Mesodermal cell (in vitro differentiated cells): ENCODE results near the gene COL10A1. TPM values are rescaled to one million over a fixed set of nuclear protein-coding genes. Genes with fewer than 3 reads are reported as not detected.

Source experiments
- H3K27ac ChIP-seq: 2 replicates; pipeline ENCODE4 v1.7.0; 2013; ENCODE audit warnings: mild to moderate bottlenecking, low read depth, low read length, moderate library complexity; ENCODE audit not compliant: severe bottlenecking
- H3K36me3 ChIP-seq: 2 replicates; pipeline ENCODE4 v1.7.1; 2013; ENCODE audit warnings: mild to moderate bottlenecking, low read length, moderate library complexity; ENCODE audit not compliant: control insufficient read depth, insufficient read depth
- H3K4me1 ChIP-seq: one replicate; pipeline ENCODE4 v1.7.1; 2013; ENCODE audit warnings: mild to moderate bottlenecking, low read length; ENCODE audit not compliant: insufficient read depth, control insufficient read depth, poor library complexity, severe bottlenecking
- H3K4me3 ChIP-seq: 2 replicates; pipeline ENCODE4 v1.7.0; 2013; ENCODE audit warnings: low read length, control low read depth, mild to moderate bottlenecking; ENCODE audit not compliant: insufficient read depth, poor library complexity, severe bottlenecking; ENCODE audit errors: extremely low read depth
- H3K9me3 ChIP-seq: 2 replicates; pipeline ENCODE4 v1.7.1; 2013; ENCODE audit warnings: mild to moderate bottlenecking, low read length, moderate library complexity; ENCODE audit not compliant: control insufficient read depth
- WGBS, 2 experiments: methylation state at CpG; one replicate each; pipeline ENCODE4 v1.1.5; 2013; ENCODE audit warnings: missing lambda C conversion rate in 2 of 2; ENCODE audit not compliant: insufficient coverage in 2 of 2; 5-methylcytosine and 5-hydroxymethylcytosine counted together
- polyA plus RNA-seq, 2 experiments: library from polyadenylated mRNA; stranded (reverse); fragments of 50-300 nt; gene quantifications; one replicate each; pipeline ENCODE4 v1.2.3, GENCODE V29; 2013

Gene COL10A1
- polyA plus RNA-seq (2013, experiment 1 of 2): not detected
- not detected for polyA plus RNA-seq (2013, experiment 2 of 2)

GRCh38 chr6:116126032-116126431, at the start of gene COL10A1:
Gene COL10A1, minus strand, starts transcription at chr6:116126132. Its CDS starts 640 bp downstream, at chr6:116125492.
- H3K36me3 ChIP-seq: no peaks in the 10 kb centered on the region
- no peaks in the 10 kb centered on the region for H3K9me3 ChIP-seq
- H3K4me1 ChIP-seq: no peaks in the 10 kb centered on the region
- H3K4me3 ChIP-seq: no peak within 1 kb of the TSS
- no peak within 1 kb of the TSS for H3K27ac ChIP-seq
- 90 to 97% methylated on average over 3 of the region's 6 CpGs for WGBS, 2 experiments

GRCh38 chr6:116175344-116175743, 49.4 kb upstream of the COL10A1 start:
- Histone ChIP-seq H3K36me3 (no peaks in the 10 kb centered on the region), H3K27ac (no peak overlapping the region), H3K4me3 (no peak overlapping the region), H3K4me1 (no peaks in the 10 kb centered on the region), H3K9me3 (peaks cover 7% of the 10 kb centered on the region)
- WGBS, 2 experiments: no CpG with 5 or more reads among the region's 2 CpGs

- Histone ChIP-seq H3K4me3 (no peak overlapping the region), H3K36me3 (no peaks in the 10 kb centered on the region)
- WGBS, 2 experiments: 80 to 100% methylated on average over 1 of the region's 3 CpGs
Measured at GRCh38 chr6:116173928-116174327, 48.0 kb upstream of the COL10A1 start.

GRCh38 chr6:116170358-116171057, 44.6 kb upstream of the COL10A1 start:
- H3K36me3 ChIP-seq: no peaks in the 10 kb centered on the region
- no peaks in the 10 kb centered on the region for H3K4me1 ChIP-seq
- H3K4me3 ChIP-seq: no peak overlapping the region
- no peak overlapping the region for H3K27ac ChIP-seq
- no peaks in the 10 kb centered on the region for H3K9me3 ChIP-seq
- WGBS, 2 experiments: 93 to 96% methylated on average over 2 of the region's 5 CpGs

More at GRCh38 chr6:116173928-116174327, 48.0 kb upstream of the COL10A1 start:
- H3K4me1 ChIP-seq: no peaks in the 10 kb centered on the region
- no peak overlapping the region for H3K27ac ChIP-seq
- peaks cover 7% of the 10 kb centered on the region for H3K9me3 ChIP-seq

GRCh38 chr6:116169880-116170279, 43.9 kb upstream of the COL10A1 start:
- no peak overlapping the region for H3K27ac ChIP-seq
- H3K4me3 ChIP-seq: no peak overlapping the region
- H3K9me3 ChIP-seq: no peaks in the 10 kb centered on the region
- H3K36me3 ChIP-seq: no peaks in the 10 kb centered on the region
- WGBS, 2 experiments: 100% methylated on average over 1 of the region's 2 CpGs
- no peaks in the 10 kb centered on the region for H3K4me1 ChIP-seq

GRCh38 chr6:116168148-116168547, 42.2 kb upstream of the COL10A1 start:
- Histone ChIP-seq H3K4me1 (no peaks in the 10 kb centered on the region), H3K36me3 (no peaks in the 10 kb centered on the region), H3K27ac (no peak overlapping the region), H3K4me3 (no peak overlapping the region), H3K9me3 (no peaks in the 10 kb centered on the region)
- no CpG with 5 or more reads among the region's 1 CpG for WGBS, 2 experiments

- H3K36me3 ChIP-seq: no peaks in the 10 kb centered on the region
- no peaks in the 10 kb centered on the region for H3K4me1 ChIP-seq
- no peak overlapping the region for H3K27ac ChIP-seq
- no peaks in the 10 kb centered on the region for H3K9me3 ChIP-seq
- no peak overlapping the region for H3K4me3 ChIP-seq
- no CpG with 5 or more reads among the region's 1 CpG for WGBS, 2 experiments
Measured at GRCh38 chr6:116166369-116166768, 40.4 kb upstream of the COL10A1 start.

- WGBS, 2 experiments: 80 to 100% methylated on average over 1 of the region's 1 CpG
- no peaks in the 10 kb centered on the region for H3K9me3 ChIP-seq
- no peaks in the 10 kb centered on the region for H3K4me1 ChIP-seq
- no peak overlapping the region for H3K27ac ChIP-seq
- no peak overlapping the region for H3K4me3 ChIP-seq
- no peaks in the 10 kb centered on the region for H3K36me3 ChIP-seq
Measured at GRCh38 chr6:116165596-116165995, 39.7 kb upstream of the COL10A1 start.

- no peak overlapping the region for H3K27ac ChIP-seq
- no peaks in the 10 kb centered on the region for H3K4me1 ChIP-seq
- H3K9me3 ChIP-seq: no peaks in the 10 kb centered on the region
- H3K36me3 ChIP-seq: no peaks in the 10 kb centered on the region
- no CpG with 5 or more reads among the region's 3 CpGs for WGBS, 2 experiments
- H3K4me3 ChIP-seq: no peak overlapping the region
Measured at GRCh38 chr6:116159782-116160524, 34.0 kb upstream of the COL10A1 start.

- H3K36me3 ChIP-seq: no peaks in the 10 kb centered on the region
- no peak overlapping the region for H3K4me3 ChIP-seq
- H3K9me3 ChIP-seq: no peaks in the 10 kb centered on the region
- H3K4me1 ChIP-seq: no peaks in the 10 kb centered on the region
- H3K27ac ChIP-seq: no peak overlapping the region
- WGBS, 2 experiments: 75 to 100% methylated on average over 1 to 3 of the region's 3 CpGs
Measured at GRCh38 chr6:116158641-116159040, 32.7 kb upstream of the COL10A1 start.

GRCh38 chr6:116157391-116157790, 31.5 kb upstream of the COL10A1 start:
- no peaks in the 10 kb centered on the region for H3K4me1 ChIP-seq
- no peaks in the 10 kb centered on the region for H3K36me3 ChIP-seq
- no peak overlapping the region for H3K4me3 ChIP-seq
- no peaks in the 10 kb centered on the region for H3K9me3 ChIP-seq
- H3K27ac ChIP-seq: no peak overlapping the region
- no CpG with 5 or more reads among the region's 1 CpG for WGBS, 2 experiments
